GM19099 (cell line): ENCODE measurements around the gene SAP30L.

Source experiments
- POLR2A ChIP-seq: IDR thresholded peaks from 3 replicates; pipeline ENCODE4 v1.6.1; 2011; ENCODE audit warnings: low read depth; ENCODE audit not compliant: insufficient read length; ENCODE audit errors: extremely low read depth

The SAP30L gene

DNA sequence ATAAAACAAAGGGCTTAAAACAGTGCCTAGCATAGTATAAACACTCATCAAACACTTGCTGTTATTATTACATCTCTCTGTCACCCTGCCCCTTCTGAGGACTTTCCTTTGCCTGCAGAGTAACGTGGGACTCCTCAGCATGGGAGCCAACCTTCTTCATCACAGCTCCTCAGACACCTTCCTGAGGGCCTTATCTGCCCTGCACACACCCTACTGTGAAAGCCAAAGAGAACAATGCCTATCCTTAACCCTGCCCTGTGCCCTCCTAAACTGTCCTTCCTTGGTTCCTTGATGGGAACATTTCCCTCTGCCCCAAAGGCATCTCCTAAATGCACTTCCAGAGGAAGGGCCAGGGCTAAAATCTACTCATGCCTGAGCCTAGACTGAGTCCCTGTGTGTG is 52.8 kb downstream of the SAP30L start:
- no peak for TF ChIP-seq POLR2A

DNA sequence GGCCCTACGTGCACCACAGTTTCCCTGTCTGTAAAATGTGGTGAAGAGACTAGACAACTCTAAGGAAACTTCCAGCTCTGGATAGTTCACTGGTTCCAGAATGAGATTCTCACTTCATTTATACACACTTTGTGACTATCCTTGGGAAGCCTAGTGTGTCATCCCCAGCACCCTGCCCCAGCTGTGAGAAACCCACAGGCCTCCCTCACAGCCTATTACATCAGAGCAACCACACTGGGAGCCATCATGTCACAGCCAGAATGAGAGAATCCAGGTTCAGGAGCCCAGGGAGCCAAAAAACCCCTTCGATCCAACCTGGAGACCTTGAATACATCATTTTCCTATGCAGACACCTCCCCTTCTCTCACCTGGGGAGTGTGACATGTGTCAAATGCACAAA is 53.2 kb downstream of the SAP30L start:
- TF ChIP-seq POLR2A: no peak

- no peak for TF ChIP-seq POLR2A
These were observed 55.8 kb downstream of the SAP30L start for GRCh38 chr5:154501566-154501965.

- TF ChIP-seq POLR2A: no peak
These were observed 56.4 kb downstream of the SAP30L start for GRCh38 chr5:154502180-154502579.

- no peak for TF ChIP-seq POLR2A
These were observed 57.9 kb downstream of the SAP30L start for GRCh38 chr5:154503698-154504039.

DNA sequence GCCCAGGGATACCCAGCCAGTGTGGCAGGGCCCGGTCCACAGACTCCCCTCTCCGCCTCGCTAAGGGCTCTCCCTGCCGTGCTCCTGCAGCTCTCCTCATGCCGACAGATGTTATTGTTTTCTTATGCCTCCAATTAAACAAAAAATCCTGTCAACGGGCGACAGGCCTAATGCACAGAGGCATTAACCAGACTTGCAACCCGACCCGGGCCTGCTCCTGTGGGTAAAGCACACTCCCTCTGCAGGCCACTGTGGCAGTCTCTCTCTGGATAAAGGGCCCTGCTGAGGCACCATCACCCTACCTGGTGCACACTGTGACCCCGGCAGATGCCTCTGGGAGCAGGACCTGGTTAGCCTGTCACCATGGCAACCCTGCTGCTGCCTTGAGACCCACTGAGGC is 59.8 kb downstream of the SAP30L start:
- no peak for TF ChIP-seq POLR2A

DNA sequence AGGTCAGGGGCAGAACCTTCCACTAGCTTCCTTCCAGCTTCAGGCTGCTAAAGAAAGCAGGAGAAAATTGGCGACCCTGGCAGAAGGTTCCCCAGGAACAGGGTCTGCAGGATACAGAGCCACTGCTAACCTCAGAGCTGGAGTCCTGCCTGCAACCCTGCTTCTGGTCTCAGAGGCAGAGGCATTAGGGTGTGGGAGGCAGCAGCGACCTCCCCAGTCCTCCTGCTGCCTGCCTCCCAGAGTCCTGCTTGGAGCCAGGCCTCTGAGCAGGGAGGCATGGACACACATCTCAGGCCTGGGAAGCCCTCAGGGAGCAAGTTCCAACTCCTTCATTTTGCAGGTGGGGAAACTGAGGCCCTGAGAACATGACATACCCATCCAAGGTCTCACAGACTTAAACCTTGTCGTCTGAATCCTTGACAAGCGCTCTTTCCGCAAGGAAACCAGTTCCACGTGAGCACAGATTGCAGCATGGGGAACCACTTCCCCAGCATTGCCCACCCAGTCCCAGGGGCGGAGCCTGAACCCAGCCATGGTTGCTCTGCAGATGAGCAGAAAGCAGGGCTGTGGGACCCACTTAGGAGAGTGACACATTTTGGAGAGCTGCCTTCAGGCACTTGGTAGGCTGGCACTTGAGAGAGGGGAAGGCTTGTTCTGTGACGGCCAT is 60.4 kb downstream of the SAP30L start:
- TF ChIP-seq POLR2A: no peak

DNA sequence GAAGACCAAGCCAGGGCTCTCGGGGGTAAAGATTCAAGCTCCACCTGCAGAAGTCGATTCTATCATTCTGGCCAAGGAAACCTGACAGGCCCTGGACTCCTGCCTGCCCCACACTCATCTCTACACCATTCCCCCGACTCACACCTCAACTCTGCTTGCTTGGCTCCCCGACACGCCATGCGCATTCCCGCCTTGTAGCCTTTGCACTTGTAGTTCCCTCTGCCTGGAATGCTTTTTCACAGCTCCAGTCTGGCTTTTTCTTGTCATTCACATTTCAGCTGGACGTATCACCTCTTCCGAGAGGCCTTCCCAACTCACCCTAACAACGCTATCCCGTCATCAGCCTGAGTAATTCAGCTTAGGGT is 60.9 kb downstream of the SAP30L start:
- TF ChIP-seq POLR2A: no peak

- TF ChIP-seq POLR2A: no peak
These were observed 62.3 kb downstream of the SAP30L start for GRCh38 chr5:154508114-154508513.

- TF ChIP-seq POLR2A: no peak
These were observed 64.2 kb downstream of the SAP30L start for GRCh38 chr5:154509784-154510555.
